Cardiac atrium fibroblast (primary cell): Measurements from ENCODE around the gene THAP8. TPM values are rescaled to one million over a fixed set of nuclear protein-coding genes. Genes with fewer than 3 reads are reported as not detected.

Experiments used
- total RNA-seq: library from RNA; depleted of rRNA; stranded (reverse); fragments of >200 nt; gene quantifications from 2 replicates; pipeline ENCODE4 v1.2.3, GENCODE V29; 2015

Gene THAP8, protein sequence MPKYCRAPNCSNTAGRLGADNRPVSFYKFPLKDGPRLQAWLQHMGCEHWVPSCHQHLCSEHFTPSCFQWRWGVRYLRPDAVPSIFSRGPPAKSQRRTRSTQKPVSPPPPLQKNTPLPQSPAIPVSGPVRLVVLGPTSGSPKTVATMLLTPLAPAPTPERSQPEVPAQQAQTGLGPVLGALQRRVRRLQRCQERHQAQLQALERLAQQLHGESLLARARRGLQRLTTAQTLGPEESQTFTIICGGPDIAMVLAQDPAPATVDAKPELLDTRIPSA
- 15.2 and 19.7 TPM in 2 replicates for total RNA-seq

GRCh38 chr19:36054119-36054732 is at the start of gene THAP8:
THAP8 (minus strand) TSS chr19:36054285; CDS start chr19:36054217, 68 bp downstream.

GRCh38 chr19:36054733-36055686 is 925 bp upstream of the THAP8 start, which contains the start of gene WDR62:
WDR62 (plus strand) TSS chr19:36054897; CDS start chr19:36054972, 75 bp downstream.

DNA sequence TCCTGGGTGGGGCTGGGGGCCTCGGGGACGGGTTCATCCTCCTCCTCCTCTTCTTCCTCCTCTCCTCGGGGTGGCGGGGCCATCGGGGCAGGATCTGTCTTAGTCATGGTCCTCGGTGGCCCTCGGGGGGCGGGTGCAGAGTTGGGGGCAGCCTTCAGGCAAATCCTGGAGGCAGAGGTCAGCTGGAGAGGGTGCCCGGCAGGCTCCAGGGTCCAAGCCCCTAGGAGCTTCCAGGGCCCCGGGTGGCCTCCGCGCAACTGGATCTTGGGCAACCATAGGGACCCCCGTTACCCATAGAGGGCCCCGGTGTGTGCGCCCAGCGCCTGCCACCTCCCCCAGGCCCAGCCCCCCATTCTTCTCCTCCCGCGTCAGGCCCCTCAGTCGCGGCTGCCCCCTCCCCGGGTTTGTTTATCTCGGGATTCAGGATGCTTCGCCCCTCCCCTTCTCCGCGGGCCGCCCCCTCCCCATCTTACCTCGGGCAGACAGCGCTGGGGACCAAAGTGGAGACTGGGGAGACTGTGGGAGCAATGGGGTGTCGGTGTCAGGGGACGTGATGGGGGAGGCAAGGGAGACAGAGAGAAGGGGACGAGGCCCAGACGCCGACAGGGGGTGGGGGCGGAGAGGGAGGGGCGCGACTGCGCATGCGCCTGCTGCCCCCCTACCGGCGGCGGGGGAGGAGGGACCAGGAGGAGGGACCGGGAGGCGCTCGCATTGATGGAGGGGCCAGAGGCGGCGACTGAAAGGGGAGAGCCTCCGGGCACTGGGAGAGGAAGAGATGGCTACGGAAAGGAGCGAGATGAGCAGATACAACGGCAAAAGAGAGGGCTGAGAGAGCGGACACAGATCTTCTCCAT is 21.6 kb downstream of the THAP8 start, which contains the start of gene CLIP3:
Gene CLIP3, minus strand, starts transcription at position 623 of the 854 bp plus-strand sequence. Its CDS starts 516 bp downstream, at position 107.

GRCh38 chr19:36014012-36014924 is 39.8 kb downstream of the THAP8 start, which contains the start of gene ALKBH6:
ALKBH6 (minus strand) TSS chr19:36014213; CDS start chr19:36013397, 816 bp downstream.

DNA sequence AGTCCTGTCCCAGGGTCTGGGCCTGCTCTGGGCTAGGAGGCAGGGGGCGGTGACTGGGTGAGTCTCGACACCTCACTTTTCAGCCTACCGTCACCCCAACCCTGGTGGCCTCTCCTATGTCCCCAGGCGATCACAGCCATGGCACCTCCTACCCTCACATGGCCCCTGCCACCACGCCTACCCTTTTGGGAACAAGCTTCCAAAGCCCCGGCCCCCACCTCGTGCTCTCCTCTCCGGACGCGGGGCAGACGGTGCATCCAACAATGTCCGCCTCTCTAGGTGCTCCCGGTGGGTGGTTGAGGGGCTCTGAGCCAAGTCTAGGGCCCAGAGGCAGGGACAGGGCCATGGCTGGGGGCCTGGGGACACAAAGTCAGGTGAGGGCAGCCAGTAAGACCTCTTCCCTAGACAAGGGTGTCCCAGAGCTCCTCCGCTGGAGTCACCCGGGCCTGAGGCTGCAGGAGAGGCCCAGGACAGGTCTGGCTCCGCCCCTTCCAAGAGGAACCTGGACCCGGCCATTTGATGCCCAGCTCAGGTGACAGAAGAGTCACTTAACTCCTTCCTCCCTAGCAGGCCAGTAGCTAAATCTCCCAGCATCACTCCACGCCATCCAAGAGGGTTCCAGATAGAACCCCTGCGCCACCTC is 45.6 kb downstream of the THAP8 start, which contains the start of gene SYNE4:
Gene SYNE4, minus strand, starts transcription at position 478 of the 643 bp plus-strand sequence. Its CDS starts 132 bp downstream, at position 346.

DNA sequence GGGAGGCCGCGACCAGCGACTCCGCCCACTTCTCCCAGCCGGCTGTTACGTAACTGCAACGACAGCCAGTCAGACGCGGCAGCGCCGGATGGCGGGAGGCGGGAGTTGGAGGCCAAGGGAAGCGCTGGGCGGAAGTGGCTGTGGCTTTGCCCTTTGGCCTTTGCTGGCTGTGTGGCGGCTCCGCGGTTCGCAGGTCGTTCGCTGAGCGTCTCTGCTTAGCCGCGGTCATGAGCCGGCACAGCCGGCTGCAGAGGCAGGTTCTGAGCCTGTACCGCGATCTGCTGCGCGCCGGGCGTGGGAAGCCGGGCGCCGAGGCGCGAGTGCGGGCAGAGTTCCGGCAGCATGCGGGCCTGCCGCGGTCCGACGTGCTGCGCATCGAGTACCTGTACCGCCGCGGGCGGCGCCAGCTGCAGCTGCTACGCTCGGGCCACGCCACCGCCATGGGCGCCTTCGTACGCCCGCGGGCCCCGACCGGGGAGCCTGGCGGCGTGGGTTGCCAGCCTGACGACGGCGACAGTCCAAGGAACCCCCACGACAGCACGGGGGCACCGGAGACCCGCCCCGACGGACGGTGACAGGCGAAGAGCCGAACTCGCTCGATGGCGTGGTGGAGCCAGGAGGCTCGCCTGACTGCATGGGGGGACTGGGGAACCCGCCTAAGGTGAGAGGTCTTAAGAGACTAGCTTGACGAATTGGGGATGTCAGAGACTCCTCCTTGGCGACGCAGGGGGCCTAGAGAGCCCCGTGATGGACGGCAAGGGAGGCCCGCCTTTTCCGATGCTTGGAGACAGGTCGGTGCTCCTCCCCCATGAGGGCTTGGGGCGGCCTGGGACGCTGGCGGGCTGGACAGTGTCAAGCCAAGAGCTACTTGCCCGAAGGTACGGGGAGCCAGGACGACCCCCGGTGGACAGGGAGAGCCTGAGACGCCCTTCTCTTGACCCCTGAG is 58.8 kb downstream of the THAP8 start, which contains the start of gene SDHAF1:
Gene SDHAF1, plus strand, starts transcription at position 141 of the 946 bp plus-strand sequence. Its CDS starts 87 bp downstream, at position 228.

Other genes starting within 250 kb of the THAP8 start
- gene PRODH2, start 241.4 kb downstream of the THAP8 start, total RNA-seq = not detected in 2 replicates
- not detected in 2 replicates for gene NPHS1, start 201.8 kb downstream of the THAP8 start, total RNA-seq
- gene KIRREL2, start 197.4 kb downstream of the THAP8 start, total RNA-seq = 0.81 TPM in 1 of 2 replicates, not detected in the other
- gene APLP1, start 185.7 kb downstream of the THAP8 start, total RNA-seq = 20.4 and 38.2 TPM in 2 replicates
- gene NFKBID, start 153.7 kb downstream of the THAP8 start, total RNA-seq = 2.2 and 2.4 TPM in 2 replicates
- gene HCST, start 151.8 kb downstream of the THAP8 start, total RNA-seq = not detected in 2 replicates
- gene TYROBP, start 146.0 kb downstream of the THAP8 start, total RNA-seq = not detected in 2 replicates
- gene LRFN3, start 117.9 kb downstream of the THAP8 start, total RNA-seq = 5.0 and 12.1 TPM in 2 replicates
- gene SDHAF1, start 59.1 kb downstream of the THAP8 start, total RNA-seq = 26.2 and 28.0 TPM in 2 replicates
- not detected in 2 replicates for gene SYNE4, start 45.5 kb downstream of the THAP8 start, total RNA-seq
- 27.1 and 36.6 TPM in 2 replicates for gene ALKBH6, start 40.1 kb downstream of the THAP8 start, total RNA-seq
- gene CLIP3, start 21.4 kb downstream of the THAP8 start, total RNA-seq = 9.2 and 10.5 TPM in 2 replicates
- gene WDR62, start 612 bp upstream of the THAP8 start, total RNA-seq = 1.3 and 1.6 TPM in 2 replicates
- not detected in 2 replicates for gene OVOL3, start 56.9 kb upstream of the THAP8 start, total RNA-seq
- gene POLR2I, start 60.6 kb upstream of the THAP8 start, total RNA-seq = 40.2 and 41.3 TPM in 2 replicates
- gene TBCB, start 61.2 kb upstream of the THAP8 start, total RNA-seq = 176 and 267 TPM in 2 replicates
- 270 and 285 TPM in 2 replicates for gene CAPNS1, start 85.8 kb upstream of the THAP8 start, total RNA-seq
- 29.1 and 35.2 TPM in 2 replicates for gene COX7A1, start 98.2 kb upstream of the THAP8 start, total RNA-seq
- gene ZNF565, start 160.4 kb upstream of the THAP8 start, total RNA-seq = 2.3 and 3.6 TPM in 2 replicates
- 46.0 and 77.9 TPM in 2 replicates for gene ZNF146, start 160.8 kb upstream of the THAP8 start, total RNA-seq